ENCODE measurements around the gene SLC28A1. TPM values are rescaled to one million over a fixed set of nuclear protein-coding genes. Genes with fewer than 3 reads are reported as not detected.

Gene SLC28A1
- total RNA-seq, 1 donor from 2014 or later: not detected

GRCh38 chr15:84909029-84909428, 24.6 kb downstream of the SLC28A1 start:
- intact Hi-C loops (cut with micrococcal nuclease): no loop called here

- intact Hi-C loops (cut with micrococcal nuclease): no loop called here
Observed at GRCh38 chr15:84909782-84910181, 25.3 kb downstream of the SLC28A1 start.

- intact Hi-C loops (cut with micrococcal nuclease): no loop called here
Observed at GRCh38 chr15:84910928-84911623, 26.6 kb downstream of the SLC28A1 start.

- intact Hi-C loops (cut with micrococcal nuclease): no loop called here
Observed at GRCh38 chr15:84911879-84912660, 27.6 kb downstream of the SLC28A1 start.

GRCh38 chr15:84913360-84913723, 28.9 kb downstream of the SLC28A1 start:
- intact Hi-C loops (cut with micrococcal nuclease): no loop called here

- intact Hi-C loops (cut with micrococcal nuclease): no loop called here
Observed at GRCh38 chr15:84914351-84914750, 29.9 kb downstream of the SLC28A1 start.

GRCh38 chr15:84914909-84915605, 30.6 kb downstream of the SLC28A1 start:
- intact Hi-C loops (cut with micrococcal nuclease): no loop called here

GRCh38 chr15:84915606-84915958, 31.1 kb downstream of the SLC28A1 start:
- intact Hi-C loops (cut with micrococcal nuclease): no loop called here

GRCh38 chr15:84917452-84917851, 33.0 kb downstream of the SLC28A1 start:
- intact Hi-C loops (cut with micrococcal nuclease): no loop called here

- intact Hi-C loops (cut with micrococcal nuclease): no loop called here
Observed at GRCh38 chr15:84919106-84919667, 34.7 kb downstream of the SLC28A1 start.

- intact Hi-C loops (cut with micrococcal nuclease): no loop called here
Observed at GRCh38 chr15:84921121-84921520, 36.7 kb downstream of the SLC28A1 start.

- intact Hi-C loops (cut with micrococcal nuclease): no loop called here
Observed at GRCh38 chr15:84922530-84922929, 38.1 kb downstream of the SLC28A1 start.

- intact Hi-C loops (cut with micrococcal nuclease): no loop called here
Observed at GRCh38 chr15:84924077-84924731, 39.7 kb downstream of the SLC28A1 start.

GRCh38 chr15:84924821-84925569, 40.5 kb downstream of the SLC28A1 start:
- intact Hi-C loops (cut with micrococcal nuclease): loop anchor here (5.0 kb wide), 2 partner anchors 48 to 323 kb away; partner anchors contain the start of gene ZSCAN2

- intact Hi-C loops (cut with micrococcal nuclease): loop anchor here (5.0 kb wide), 2 partner anchors 49 to 324 kb away; partner anchors contain the start of gene ZSCAN2
Observed at GRCh38 chr15:84925906-84926305, 41.4 kb downstream of the SLC28A1 start.

- intact Hi-C loops (cut with micrococcal nuclease): loop anchor here (5.0 kb wide), 2 partner anchors 49 to 324 kb away; partner anchors contain the start of gene ZSCAN2
Observed at GRCh38 chr15:84926491-84927230, 42.2 kb downstream of the SLC28A1 start.

- intact Hi-C loops (cut with micrococcal nuclease): loop anchor here (1.0 to 5.0 kb wide), 6 partner anchors 52 to 341 kb away; partner anchors contain the start of genes WDR73, ZNF592 and ZSCAN2
Observed at GRCh38 chr15:84928843-84929168, 44.3 kb downstream of the SLC28A1 start.

GRCh38 chr15:84929795-84930603, 45.5 kb downstream of the SLC28A1 start:
- intact Hi-C loops (cut with micrococcal nuclease): loop anchor here (2.0 to 5.0 kb wide), 3 partner anchors 53 to 328 kb away; partner anchors contain the start of gene ZSCAN2

Data from T-helper 2 cell treated with Interferon-gamma antibody and Interleukin-4, amounts not matched to agents 100 ng/mL and 5 ng/mL, for 36 hours (primary cell).